Stimulated activated CD8-positive, alpha-beta memory T cell treated with anti-CD3 and anti-CD28 coated beads, Interleukin-7, amount 100 ng/mL, for 24 hours (primary cell): ENCODE results near the gene KLHL22.
"Not testable (repeated sequence)": the region's sequence is repeated elsewhere in the genome, so short reads cannot be mapped to it uniquely, and the experiment has no call there.

Experiments
- DNase-seq: peaks from one replicate; pipeline ENCODE4 v3.0.0-alpha.2; 2020; ENCODE audit warnings: low read depth

Gene KLHL22

DNA sequence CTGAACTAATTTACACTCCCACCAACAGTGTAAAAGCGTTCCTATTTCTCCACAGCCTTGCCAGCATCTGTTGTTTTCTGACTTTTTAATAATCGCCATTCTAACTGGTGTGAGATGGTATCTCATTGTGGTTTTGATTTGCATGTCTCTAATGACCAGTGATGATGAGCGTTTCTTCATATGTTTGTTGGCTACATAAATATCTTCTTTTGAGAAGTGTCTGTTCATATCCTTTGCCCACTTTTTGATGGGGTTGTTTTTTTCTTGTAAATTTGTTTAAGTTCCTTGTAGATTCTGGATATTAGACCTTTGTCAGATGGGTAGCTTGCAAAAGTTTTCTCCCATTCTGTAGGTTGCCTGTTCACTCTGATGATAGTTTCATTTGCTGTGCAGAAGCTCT lies 79.9 kb downstream of the KLHL22 start:
- not testable (repeated sequence) for DNase-seq

DNA sequence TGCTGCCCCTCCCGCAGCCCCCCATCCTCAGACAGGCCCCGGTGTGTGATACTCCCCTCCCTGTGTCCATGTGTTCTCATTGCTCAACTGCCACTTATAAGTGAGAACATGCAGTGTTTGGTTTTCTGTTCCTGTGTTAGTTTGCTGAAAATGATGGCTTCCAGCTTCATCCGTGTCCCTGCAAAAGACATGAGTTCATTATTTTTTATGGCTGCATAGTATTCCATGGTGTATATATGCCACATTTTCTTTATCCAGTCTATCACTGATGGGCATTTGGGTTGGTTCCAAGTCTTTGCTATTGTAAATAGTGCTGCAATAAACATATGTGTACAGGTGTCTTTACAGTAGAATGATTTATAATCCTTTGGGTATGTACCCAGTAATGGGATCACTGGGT lies 80.4 kb downstream of the KLHL22 start:
- not testable (repeated sequence) for DNase-seq

DNA sequence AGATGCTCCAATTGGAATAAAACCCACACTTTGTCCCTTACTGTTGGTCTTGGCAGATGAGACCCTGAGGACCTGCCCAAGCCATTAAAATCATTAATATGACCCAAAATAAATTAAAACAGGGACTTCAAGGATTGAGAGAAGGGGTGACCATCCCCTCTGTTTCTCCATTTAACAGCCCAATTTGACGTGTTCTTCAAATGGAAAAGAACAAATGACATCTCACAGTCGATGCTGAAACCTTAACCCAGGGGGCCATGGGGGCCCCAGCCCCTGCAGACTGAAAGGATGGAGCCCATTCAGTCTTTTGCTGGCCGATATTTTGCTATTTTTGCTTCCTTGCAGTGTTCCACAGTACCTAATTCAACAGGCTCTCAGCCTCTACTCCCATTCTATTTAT lies 81.1 kb downstream of the KLHL22 start:
- DNase-seq = no peak

GRCh38 chr22:20414059-20414440 lies 81.5 kb downstream of the KLHL22 start:
- DNase-seq = no peak

GRCh38 chr22:20413217-20414058 lies 82.2 kb downstream of the KLHL22 start:
- DNase-seq = no peak

DNA sequence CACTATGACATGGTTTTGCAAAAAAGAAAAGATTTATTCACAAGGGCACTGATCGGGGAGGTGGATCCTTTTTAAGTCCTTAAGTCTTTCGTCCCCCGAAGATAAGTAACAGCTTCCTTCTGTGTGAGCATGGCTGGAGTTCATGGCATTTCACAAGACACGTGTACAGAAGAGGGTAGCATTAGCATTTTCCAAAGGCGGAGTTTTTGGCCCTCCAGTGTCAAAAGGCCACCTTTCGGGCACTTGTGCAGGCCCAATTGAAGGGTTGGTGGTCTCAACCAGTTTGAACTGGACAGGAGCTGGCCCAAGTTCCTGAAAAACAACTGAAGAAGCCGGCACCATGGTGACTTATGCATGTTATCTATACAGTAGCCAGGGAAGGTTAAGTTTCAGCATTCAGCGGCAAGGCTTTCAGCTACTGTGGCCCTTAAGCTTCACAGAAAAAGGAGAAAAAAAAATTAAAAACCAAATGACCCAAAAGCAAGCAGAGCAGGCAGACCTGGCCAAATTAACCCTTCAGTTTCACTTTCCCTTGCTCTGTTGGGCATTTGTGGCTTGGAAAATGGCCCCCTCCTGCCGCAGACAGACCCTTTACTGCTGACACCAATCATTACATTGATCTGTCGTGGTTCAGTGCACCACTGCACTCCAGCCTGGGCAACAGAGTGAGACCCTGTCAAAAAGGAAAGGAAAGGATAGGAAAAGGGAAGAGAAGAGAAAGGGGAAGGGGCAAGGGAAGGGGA lies 83.0 kb downstream of the KLHL22 start:
- DNase-seq = no peak

GRCh38 chr22:20409385-20409784 lies 86.2 kb downstream of the KLHL22 start:
- DNase-seq = not testable (repeated sequence)

GRCh38 chr22:20408891-20409290 lies 86.7 kb downstream of the KLHL22 start:
- DNase-seq = no peak

DNA sequence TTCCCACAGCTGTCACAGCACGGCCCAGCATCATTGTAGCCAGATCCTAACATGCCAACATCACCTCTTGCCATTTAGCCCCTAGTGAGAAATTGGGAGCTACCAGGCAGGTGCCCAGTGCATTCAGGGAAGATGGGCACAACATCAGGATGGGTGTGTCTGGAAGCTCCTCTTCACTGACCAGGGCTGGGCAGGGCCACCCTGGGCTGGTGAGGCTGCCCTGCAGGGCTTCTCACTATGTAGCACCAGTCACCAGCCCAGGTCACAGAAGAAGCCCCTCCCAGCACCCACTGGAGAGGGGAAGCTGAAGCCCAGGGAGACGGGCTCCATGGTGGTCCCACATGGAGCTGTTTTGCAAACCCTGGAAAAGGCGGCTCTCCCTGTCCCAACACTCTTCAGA lies 87.8 kb downstream of the KLHL22 start:
- no peak for DNase-seq

DNA sequence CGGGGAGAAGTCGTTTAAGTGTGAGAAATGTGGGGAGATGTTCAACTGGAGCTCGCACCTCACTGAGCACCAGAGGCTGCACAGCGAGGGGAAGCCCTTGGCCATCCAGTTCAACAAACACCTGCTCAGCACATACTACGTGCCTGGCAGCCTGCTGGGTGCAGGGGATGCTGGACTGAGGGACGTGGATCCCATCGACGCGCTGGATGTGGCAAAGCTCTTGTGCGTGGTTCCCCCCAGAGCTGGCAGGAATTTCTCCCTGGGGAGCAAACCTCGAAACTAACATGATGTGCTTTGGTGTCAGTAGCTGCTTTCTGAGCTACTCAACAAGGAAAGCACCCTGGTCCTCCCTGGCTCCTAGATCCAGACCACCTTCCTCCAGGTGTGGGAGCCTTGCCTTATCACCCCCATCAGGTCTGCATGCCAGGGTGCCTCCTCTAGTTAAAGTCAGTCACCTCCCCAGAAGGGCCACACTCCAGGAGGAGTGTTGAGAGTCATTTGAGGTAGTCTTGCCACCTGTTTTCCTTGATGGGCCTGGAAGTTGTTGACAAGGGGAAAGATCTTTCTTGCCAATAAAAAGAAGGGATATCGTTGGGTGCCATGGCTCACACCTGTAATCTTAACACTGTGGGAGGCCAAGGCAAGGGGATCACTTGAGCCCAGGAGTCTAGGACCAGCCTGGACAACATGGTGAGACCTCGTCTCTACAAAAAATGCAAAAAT lies 88.7 kb downstream of the KLHL22 start:
- no peak for DNase-seq

- DNase-seq = no peak
These were observed 89.5 kb downstream of the KLHL22 start for GRCh38 chr22:20405931-20406685.

DNA sequence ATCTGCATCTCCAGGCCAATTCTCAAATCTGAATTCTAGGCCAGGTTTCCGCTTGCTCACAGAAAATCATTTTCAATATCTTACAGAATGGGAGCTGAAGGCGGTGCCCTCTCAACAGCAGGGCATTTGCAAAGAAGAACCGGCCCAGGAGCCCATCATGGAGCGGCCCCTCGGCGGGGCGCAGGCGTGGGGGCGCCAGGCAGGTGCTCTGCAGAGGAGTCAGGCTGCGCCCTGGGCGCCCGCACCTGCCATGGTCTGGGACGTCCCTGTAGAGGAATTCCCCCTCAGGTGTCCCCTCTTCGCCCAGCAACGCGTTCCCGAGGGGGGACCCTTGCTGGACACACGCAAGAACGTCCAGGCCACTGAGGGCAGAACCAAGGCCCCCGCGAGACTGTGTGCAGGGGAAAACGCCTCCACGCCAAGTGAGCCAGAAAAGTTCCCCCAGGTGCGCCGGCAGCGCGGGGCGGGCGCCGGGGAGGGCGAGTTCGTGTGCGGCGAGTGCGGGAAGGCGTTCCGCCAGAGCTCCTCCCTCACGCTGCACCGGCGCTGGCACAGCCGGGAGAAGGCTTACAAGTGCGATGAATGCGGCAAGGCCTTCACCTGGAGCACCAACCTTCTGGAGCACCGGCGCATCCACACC lies 90.2 kb downstream of the KLHL22 start:
- no peak for DNase-seq

DNA sequence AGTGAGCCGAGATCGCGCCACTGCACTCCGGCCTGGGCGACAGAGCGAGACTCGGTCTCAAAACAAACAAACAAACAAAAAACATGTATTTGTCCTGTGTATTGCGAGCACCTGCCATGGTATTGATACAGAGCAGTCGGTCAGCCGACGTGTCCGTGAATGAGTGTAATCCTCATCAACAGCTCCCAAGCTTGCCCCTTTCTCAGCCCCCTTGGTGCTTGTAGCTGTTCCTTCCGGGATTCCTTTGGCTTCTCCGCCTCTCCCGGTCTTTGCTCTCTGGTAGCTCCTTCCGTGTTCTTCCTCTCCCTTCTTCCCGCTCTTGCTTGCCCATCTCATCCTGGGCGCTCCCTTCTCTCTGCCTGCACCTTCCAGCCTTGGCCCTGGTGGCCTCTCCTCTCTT lies 90.7 kb downstream of the KLHL22 start:
- no peak for DNase-seq

- no peak for DNase-seq
These were observed 91.8 kb downstream of the KLHL22 start for GRCh38 chr22:20403779-20404140.

GRCh38 chr22:20402960-20403778 lies 92.4 kb downstream of the KLHL22 start:
- no peak for DNase-seq

- no peak for DNase-seq
These were observed 94.1 kb downstream of the KLHL22 start for GRCh38 chr22:20401376-20402014.

DNA sequence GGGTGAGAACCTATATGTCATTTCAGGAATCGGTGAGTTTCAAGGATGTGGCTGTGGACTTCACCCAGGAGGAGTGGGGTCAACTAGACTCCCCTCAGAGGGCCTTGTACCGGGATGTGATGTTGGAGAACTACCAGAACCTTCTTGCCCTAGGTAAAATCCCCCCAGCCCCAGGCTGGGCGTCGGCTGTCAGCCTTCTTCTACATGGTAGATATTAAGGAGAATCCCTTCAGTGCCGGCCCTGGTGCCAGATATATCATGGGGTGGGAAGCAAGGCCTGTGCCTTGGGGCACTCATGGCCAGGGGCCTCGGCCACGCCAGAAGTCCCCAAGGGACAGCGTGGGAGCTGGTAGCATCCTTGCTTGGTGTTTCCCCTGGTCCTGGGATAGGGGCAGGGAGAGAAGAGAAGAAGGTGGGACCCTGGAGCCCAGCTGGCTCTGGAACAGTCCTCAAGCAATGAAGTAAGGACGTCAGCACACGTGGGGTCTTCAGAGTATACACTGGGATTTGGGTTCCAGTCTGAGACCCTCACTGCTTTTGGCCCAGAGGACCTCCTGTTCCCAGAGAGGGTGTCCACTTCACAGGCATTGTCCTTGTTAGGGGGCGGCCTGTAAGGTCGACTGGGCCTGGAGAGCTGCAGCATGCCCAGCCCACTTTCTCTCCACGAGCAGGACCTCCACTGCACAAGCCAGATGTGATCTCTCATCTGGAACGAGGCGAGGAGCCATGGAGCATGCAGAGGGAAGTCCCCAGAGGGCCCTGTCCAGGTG lies 94.8 kb downstream of the KLHL22 start:
- no peak for DNase-seq

DNA sequence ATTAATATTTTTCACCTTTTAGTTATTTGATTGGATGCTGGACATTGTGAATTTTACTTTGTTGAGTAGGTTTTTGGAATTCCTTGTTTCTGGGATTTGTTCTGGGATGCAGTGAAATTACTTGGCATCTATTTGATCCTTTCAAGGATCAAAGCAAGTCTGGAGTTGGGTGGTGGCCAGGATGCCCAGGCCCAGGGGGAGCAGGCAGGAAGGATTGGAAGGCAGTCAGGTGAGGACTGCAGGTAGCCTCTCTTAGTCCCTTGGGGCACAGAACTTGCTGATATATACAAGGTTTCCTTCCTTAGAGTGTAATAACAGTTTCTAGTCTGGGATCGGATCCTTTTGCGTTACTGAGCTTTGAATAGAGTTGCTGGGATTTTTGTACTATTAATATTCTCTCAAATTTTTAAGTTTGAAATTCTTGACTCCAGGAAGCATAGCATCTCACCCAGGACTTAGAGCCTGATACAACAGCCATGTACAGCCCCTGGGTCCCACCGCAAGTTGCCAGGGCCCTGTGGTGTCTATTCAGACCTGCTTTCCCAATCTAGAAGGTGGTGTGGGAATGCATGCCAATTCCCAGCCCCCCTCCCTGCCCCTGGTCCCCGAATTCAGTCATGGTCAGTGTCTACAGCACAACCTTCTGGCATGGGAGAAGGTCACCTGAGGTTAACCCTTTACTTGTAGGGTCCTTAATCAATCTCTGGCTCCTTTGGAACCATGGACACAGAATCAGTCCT lies 95.6 kb downstream of the KLHL22 start:
- DNase-seq = no peak

- DNase-seq = no peak
These were observed 97.2 kb downstream of the KLHL22 start for GRCh38 chr22:20398420-20398819.
